GM19240 (cell line): ENCODE data around the gene HHEX.
"Not testable (repeated sequence)": the region's sequence is repeated elsewhere in the genome, so short reads cannot be mapped to it uniquely, and the experiment has no call there.

Experiments
- DNase-seq: peaks from one replicate; pipeline ENCODE4 v3.0.0; 2011; ENCODE audit warnings: low spot score; ENCODE audit not compliant: insufficient read length

Gene HHEX

GRCh38 chr10:92689663-92690210 lies at the start of gene HHEX:
Gene HHEX, plus strand, starts transcription at chr10:92689955. Its CDS starts 32 bp downstream, at chr10:92689987.
- no peak for DNase-seq

- no peak for DNase-seq
Observed at GRCh38 chr10:92640107-92640506, 49.6 kb upstream of the HHEX start.

GRCh38 chr10:92641492-92641891 lies 48.3 kb upstream of the HHEX start:
- DNase-seq = no peak

GRCh38 chr10:92644921-92645320 lies 44.8 kb upstream of the HHEX start:
- DNase-seq = no peak

GRCh38 chr10:92650864-92651263 lies 38.9 kb upstream of the HHEX start:
- DNase-seq = not testable (repeated sequence)

- no peak for DNase-seq
Observed at GRCh38 chr10:92655426-92655825, 34.3 kb upstream of the HHEX start.

GRCh38 chr10:92656266-92656961 lies 33.3 kb upstream of the HHEX start:
- DNase-seq = no peak

- DNase-seq = no peak
Observed at GRCh38 chr10:92657024-92657423, 32.7 kb upstream of the HHEX start.

GRCh38 chr10:92662848-92663247 lies 26.9 kb upstream of the HHEX start:
- no peak for DNase-seq

- no peak for DNase-seq
Observed at GRCh38 chr10:92664322-92664721, 25.4 kb upstream of the HHEX start.

- DNase-seq = no peak
Observed at GRCh38 chr10:92667078-92667477, 22.7 kb upstream of the HHEX start.

GRCh38 chr10:92677708-92678107 lies 12.0 kb upstream of the HHEX start:
- no peak for DNase-seq

GRCh38 chr10:92678206-92678605 lies 11.5 kb upstream of the HHEX start:
- no peak for DNase-seq

- no peak for DNase-seq
Observed at GRCh38 chr10:92681306-92681834, 8.4 kb upstream of the HHEX start.

GRCh38 chr10:92688573-92688926 lies 1.2 kb upstream of the HHEX start:
- DNase-seq = no peak

GRCh38 chr10:92688927-92689662 lies 660 bp upstream of the HHEX start:
- no peak for DNase-seq

GRCh38 chr10:92690211-92690914 lies 608 bp downstream of the HHEX start:
- DNase-seq = no peak

- DNase-seq = no peak
Observed at GRCh38 chr10:92690915-92691590, 1.3 kb downstream of the HHEX start.

- no peak for DNase-seq
Observed at GRCh38 chr10:92691591-92692079, 1.9 kb downstream of the HHEX start.

- no peak for DNase-seq
Observed at GRCh38 chr10:92692080-92692671, 2.4 kb downstream of the HHEX start.
